ENCODE data around the gene CERCAM.

The CERCAM gene

DNA sequence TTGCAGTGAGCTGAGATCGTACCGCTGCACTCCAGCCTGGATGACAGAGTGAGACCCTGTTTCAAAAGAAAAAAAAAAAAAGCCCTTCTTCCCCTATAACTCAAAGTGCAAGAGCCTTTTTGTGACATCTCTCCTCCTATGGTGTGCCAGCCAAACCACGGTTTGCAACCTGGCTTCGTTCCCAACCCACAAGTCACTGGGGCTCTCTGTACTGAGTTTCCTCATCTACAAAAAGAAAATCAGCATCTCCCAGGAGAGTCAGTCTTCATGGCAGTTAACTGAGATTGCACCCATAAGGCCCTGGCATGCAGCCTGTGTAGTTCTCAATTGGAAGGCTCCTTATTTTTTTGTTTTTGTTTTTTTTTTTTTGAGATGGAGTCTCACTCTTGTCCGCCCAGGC, 49.9 kb downstream of the CERCAM start:
- DNase-seq: peak; percentile 6

DNA sequence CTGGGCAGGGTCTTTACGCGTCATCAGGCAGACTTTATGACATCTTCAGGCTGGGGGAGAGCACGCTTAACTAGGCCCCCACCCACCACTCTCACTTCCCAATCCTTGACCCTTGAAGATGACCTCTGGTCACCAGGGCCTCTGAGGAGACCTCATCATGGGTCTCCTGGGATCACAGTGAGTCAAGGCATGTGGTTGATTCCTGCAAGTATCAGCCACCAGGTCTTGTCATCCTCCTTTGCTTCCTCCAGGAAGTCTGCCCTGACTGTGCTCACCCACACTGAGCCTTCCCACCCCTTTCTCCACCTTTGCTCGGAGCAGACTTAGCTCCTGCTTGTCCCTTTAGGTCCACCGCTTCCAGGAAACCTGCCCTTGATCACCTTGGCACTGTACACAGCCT, 52.4 kb downstream of the CERCAM start:
- peak; percentile 11 for DNase-seq

- DNase-seq: no peak
Measured at GRCh38 chr9:128475867-128476266, 55.2 kb downstream of the CERCAM start.

DNA sequence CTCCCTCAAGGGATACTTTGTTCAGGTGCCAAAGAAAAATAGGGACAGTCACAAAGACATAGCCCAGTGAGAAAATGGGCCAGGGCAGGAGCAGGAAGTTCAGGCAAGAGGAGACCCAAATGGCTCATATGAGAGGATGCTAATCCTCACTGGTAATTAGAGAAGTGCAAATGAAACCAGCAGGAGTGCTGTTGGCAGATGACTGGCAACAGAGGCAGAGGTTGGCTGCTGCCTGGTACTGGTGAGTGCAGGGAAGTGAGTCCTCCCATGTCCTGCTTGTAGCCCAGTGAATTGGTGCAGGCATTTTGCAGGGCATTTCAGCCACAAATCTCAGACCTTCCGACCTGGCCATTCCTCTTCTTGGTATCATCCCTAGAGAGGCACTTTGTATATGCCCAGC, 58.6 kb downstream of the CERCAM start:
- DNase-seq: no peak

- no peak for DNase-seq
Measured at GRCh38 chr9:128481561-128481960, 60.9 kb downstream of the CERCAM start.

- DNase-seq: no peak
Measured at GRCh38 chr9:128482186-128482585, 61.5 kb downstream of the CERCAM start.

DNA sequence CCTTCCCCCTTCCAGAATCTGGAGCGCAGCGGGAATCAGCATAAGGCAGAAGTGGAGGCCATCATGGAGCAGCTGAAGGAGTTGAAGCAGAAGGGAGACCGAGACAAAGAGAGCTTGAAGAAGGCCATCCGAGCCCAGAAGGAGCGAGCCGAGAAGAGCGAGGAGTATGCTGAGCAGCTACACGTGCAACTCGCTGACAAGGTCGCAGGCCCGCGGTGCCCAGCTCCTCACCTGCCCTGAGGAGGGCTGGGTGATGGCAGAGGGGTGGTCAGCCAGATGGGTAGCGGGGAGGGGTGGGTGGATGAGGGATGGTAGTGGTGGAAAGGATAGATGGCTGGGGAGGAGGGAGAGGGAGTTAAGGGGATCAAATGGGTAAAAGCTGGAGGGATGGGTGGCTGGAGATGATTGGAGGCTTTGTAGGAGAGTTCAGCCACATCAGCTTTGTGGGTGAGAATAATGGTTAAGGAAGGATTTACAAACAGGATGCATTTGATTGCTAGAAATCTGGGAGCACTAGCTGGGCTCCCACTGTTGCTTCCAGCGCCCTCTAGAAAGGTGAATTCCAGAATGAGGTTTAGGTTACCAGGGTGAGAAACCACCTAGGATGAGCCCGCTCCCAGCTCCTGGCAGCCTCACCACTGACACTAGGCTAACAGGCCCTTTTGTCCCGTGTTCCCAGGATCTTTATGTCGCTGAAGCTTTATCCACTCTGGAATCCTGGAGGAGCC, 64.2 kb downstream of the CERCAM start:
- DNase-seq: no peak

GRCh38 chr9:128485414-128485855, 64.8 kb downstream of the CERCAM start:
- DNase-seq: no peak

DNA sequence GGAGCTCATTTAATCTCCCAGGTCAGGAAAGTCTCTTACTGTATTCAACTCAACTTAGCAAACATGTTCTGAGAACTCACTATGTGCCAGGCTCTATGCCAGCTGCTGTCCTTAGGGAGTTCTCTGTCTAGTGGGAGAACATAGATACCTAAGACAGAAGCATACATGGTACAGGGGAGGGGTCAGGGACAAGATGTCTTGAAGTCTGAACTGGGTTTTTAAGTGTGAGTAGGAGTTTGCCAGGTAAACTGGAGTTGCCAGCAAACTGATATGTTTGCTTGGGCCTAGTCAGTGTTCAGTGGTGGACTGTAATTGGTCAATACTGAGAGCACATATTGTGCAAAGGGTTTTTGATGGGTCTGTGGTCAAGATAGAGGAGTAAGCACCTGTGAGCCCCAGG, 65.5 kb downstream of the CERCAM start:
- no peak for DNase-seq
